Central memory CD8-positive, alpha-beta T cell (primary cell): ENCODE results near the gene ZNF101.

Experiments
- ATAC-seq: fragments of 150-1000 bp; cut with Tn5 transposase; replicated peaks from 2 replicates; pipeline ENCODE4 v1.10.0; 2022; ENCODE audit warnings: mild to moderate bottlenecking, moderate FRiP score, moderate number of reproducible peaks; ENCODE audit not compliant: poor library complexity, severe bottlenecking; ENCODE audit errors: extremely low read depth
- DNase-seq, 2 donors: peaks; one replicate each; pipeline ENCODE4 v3.0.0; 2021; ENCODE audit warnings: low spot score in 2 of 2
- H3K27ac Mint-ChIP-seq: one replicate; pipeline ENCODE4 v1.8.0; 2022; ENCODE audit warnings: low read depth, mild to moderate bottlenecking, moderate library complexity, mixed read lengths
- H3K27me3 Mint-ChIP-seq: one replicate; pipeline ENCODE4 v1.8.0; 2022; ENCODE audit warnings: mixed read lengths
- H3K36me3 Mint-ChIP-seq: one replicate; pipeline ENCODE4 v1.8.0; 2022; ENCODE audit warnings: mild to moderate bottlenecking, moderate library complexity, mixed read lengths; ENCODE audit not compliant: insufficient read depth
- H3K4me1 Mint-ChIP-seq: one replicate; pipeline ENCODE4 v1.8.0; 2022; ENCODE audit warnings: mixed read lengths
- H3K4me3 Mint-ChIP-seq: one replicate; pipeline ENCODE4 v1.8.0; 2022; ENCODE audit warnings: mild to moderate bottlenecking, moderate library complexity, mixed read lengths
- H3K9me3 Mint-ChIP-seq: one replicate; pipeline ENCODE4 v1.8.0; 2022; ENCODE audit warnings: mixed read lengths

Gene ZNF101

DNA sequence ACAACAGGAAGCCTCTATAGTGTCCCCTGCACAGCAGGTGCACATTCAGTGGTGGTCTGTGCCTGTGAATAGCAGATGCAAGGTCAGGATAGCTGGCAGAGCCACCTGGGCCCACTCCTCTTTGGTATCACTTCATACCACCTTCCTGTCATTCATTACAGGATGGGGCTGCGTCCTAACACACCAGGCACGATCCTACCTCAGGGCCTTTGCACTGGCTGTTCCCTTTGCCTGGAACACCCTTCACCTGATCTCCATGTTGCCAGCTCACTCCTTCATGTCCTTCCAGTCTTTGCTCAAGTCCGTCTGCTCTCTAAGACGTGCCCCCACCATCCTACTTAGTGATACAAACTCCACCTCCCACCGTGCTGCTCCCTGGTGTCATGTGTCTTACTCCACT is 36.0 kb upstream of the ZNF101 start:
- Mint-ChIP-seq H3K4me3 (no peak overlapping the region), H3K4me1 (peaks cover 30% of the 10 kb centered on the region), H3K36me3 (peaks cover 64% of the 10 kb centered on the region), H3K27ac (peak overlapping the region; percentile 66), H3K9me3 (no peaks in the 10 kb centered on the region), H3K27me3 (no peaks in the 10 kb centered on the region)
- DNase-seq (no peak), ATAC-seq (no peak)

GRCh38 chr19:19633711-19634515 is 34.7 kb upstream of the ZNF101 start:
- Mint-ChIP-seq H3K4me3 (no peak overlapping the region), H3K27me3 (no peaks in the 10 kb centered on the region), H3K4me1 (peaks cover 29% of the 10 kb centered on the region), H3K9me3 (no peaks in the 10 kb centered on the region), H3K36me3 (peaks cover 67% of the 10 kb centered on the region), H3K27ac (peak overlapping the region; percentile 80)
- no peak for ATAC-seq
- no peak for DNase-seq

GRCh38 chr19:19634516-19635312 is 33.9 kb upstream of the ZNF101 start:
- Mint-ChIP-seq H3K27ac (peak overlapping the region; percentile 80), H3K4me1 (peaks cover 28% of the 10 kb centered on the region), H3K9me3 (no peaks in the 10 kb centered on the region), H3K4me3 (no peak overlapping the region), H3K27me3 (no peaks in the 10 kb centered on the region), H3K36me3 (peaks cover 73% of the 10 kb centered on the region)
- ATAC-seq (no peak), DNase-seq (no peak)

GRCh38 chr19:19635313-19635702 is 33.3 kb upstream of the ZNF101 start:
- Mint-ChIP-seq H3K27ac (no peak overlapping the region), H3K4me3 (no peak overlapping the region), H3K36me3 (peaks cover 77% of the 10 kb centered on the region)

DNA sequence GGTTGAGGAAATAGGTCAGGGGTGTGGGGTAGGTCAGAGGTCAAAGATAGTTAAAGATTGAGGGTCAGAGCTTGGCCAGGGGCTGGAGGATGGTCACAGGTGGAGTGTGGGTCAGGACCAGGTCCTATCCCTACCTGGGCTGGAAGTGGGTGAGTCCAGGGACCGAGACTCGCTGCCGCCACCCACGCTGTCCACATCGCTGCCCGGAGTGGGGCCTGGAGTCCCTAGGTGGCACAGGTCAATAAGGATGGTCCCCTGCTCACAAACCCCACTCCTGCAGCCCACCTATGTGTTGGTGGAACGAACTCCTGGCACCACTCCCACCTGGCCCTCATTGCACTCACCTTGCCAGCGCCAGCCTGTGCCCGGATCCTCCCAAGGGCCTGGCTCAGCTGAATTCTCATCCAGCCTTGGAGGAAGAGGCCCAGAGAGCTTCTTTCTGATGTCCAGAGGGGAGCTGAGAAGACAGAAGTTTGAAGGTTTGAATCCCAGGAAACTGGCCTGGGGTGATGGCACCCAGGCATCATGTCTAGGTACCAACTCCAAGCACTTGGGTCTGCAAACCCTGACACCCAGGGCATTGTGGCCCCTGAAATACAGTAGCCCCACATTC is 32.0 kb upstream of the ZNF101 start:
- Mint-ChIP-seq H3K4me1 (peaks cover 29% of the 10 kb centered on the region), H3K9me3 (no peaks in the 10 kb centered on the region), H3K36me3 (peaks cover 75% of the 10 kb centered on the region), H3K27ac (no peak overlapping the region), H3K27me3 (no peaks in the 10 kb centered on the region), H3K4me3 (no peak overlapping the region)
- DNase-seq (no peak), ATAC-seq (no peak)

More at GRCh38 chr19:19635313-19635702, 33.3 kb upstream of the ZNF101 start:
- DNase-seq (no peak), ATAC-seq (no peak)
- Mint-ChIP-seq H3K9me3 (no peaks in the 10 kb centered on the region), H3K4me1 (peaks cover 28% of the 10 kb centered on the region), H3K27me3 (no peaks in the 10 kb centered on the region)

GRCh38 chr19:19637186-19637522 is 31.5 kb upstream of the ZNF101 start:
- Mint-ChIP-seq H3K9me3 (no peaks in the 10 kb centered on the region), H3K27me3 (no peaks in the 10 kb centered on the region), H3K27ac (no peak overlapping the region), H3K4me1 (peaks cover 33% of the 10 kb centered on the region), H3K4me3 (no peak overlapping the region), H3K36me3 (peaks cover 77% of the 10 kb centered on the region)
- DNase-seq (no peak), ATAC-seq (no peak)

DNA sequence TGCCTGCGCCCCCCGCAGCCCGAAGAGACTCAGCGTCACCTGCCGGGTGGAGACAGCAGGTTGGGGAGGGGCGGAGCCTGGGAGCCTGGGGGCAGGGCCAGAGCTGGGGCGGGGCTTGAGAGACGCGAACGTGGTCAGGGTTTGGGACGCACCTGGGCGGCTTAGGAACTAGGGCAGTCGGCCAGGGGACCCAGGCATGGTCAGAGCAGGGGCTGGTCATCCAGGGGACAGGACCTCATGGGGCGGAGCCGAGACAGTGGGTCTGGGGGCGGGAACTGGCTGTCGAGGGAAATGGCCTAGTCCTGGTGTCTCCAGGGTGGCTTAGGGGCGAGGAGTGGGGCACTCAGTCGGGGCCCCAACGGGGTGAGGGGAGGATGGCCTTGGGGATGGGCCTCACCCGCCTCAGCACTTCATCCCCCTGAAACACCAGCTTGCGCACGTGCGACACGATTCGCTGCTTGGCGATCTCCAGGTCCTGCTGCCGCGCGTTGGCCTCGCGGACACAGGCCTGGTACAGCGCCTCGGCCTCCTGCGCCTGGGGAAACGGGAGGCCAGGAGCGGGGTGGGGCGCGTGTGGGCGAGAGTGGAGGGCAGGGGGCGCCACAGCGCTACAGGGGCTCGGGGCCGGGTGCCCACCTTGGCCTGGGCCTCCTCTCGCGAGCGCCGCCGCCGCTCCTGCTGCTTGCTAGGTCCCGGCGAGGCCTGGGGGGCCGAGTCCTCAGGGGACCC is 31.0 kb upstream of the ZNF101 start:
- no peak for DNase-seq
- Mint-ChIP-seq H3K4me3 (no peak overlapping the region), H3K27ac (peak overlapping the region; percentile 83), H3K9me3 (no peaks in the 10 kb centered on the region), H3K36me3 (peaks cover 79% of the 10 kb centered on the region), H3K4me1 (peaks cover 39% of the 10 kb centered on the region), H3K27me3 (no peaks in the 10 kb centered on the region)
- ATAC-seq: no peak

DNA sequence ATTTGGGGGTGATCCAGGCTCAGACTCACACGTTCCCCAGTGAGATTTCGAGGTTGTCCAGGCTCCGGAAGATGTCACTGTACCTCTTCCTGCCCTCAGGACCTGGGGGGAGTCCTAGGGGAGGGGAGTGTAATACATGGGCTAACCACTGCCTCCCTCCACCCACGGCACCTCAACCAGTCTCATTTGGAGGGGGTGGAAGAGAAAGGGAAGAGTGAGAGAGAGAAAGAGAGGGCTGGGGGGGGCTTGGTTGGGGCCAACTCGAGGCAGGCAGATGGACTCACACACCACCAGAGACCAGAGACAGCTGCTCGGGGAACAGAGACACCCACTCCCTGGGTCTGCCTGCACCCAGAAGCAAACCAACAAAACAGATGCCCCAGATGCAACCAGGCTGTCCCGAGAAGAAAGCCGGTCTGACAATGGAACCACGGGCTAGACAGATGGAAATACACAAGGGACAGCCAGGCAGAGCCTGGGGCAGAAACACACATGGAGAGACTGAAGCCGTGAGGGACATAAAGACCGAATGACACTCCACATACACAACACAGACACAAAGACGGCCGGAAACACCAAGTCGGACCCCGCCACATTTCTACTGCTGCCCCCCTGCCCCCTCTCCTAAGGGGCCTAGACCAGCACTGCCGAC is 26.0 kb upstream of the ZNF101 start:
- Mint-ChIP-seq H3K27ac (peak overlapping the region; percentile 91), H3K36me3 (peaks cover 61% of the 10 kb centered on the region), H3K4me1 (peaks cover 24% of the 10 kb centered on the region), H3K27me3 (no peaks in the 10 kb centered on the region), H3K9me3 (no peaks in the 10 kb centered on the region), H3K4me3 (peak overlapping the region; percentile 99)
- DNase-seq: peak in 1 of 2 donors; percentile 40
- ATAC-seq: peak; percentile 66

- H3K36me3 Mint-ChIP-seq: peaks cover 59% of the 10 kb centered on the region
- H3K27me3 Mint-ChIP-seq: no peaks in the 10 kb centered on the region
- peaks cover 21% of the 10 kb centered on the region for H3K4me1 Mint-ChIP-seq
- H3K9me3 Mint-ChIP-seq: no peaks in the 10 kb centered on the region
- peak; percentile 81 to 85 for DNase-seq
- ATAC-seq: peak; percentile 84
- peak within 1 kb of the TSS; percentile 99 for H3K4me3 Mint-ChIP-seq
- H3K27ac Mint-ChIP-seq: peak within 1 kb of the TSS; percentile 91
These were observed 25.2 kb upstream of the ZNF101 start, which contains the start of gene GMIP for GRCh38 chr19:19643158-19644053. TSS of gene GMIP (minus strand) at chr19:19643657. CDS start at chr19:19643529, 128 bp downstream.

GRCh38 chr19:19644054-19644388 is 24.6 kb upstream of the ZNF101 start:
- Mint-ChIP-seq H3K4me1 (peaks cover 20% of the 10 kb centered on the region), H3K27ac (peak overlapping the region; percentile 91), H3K27me3 (no peaks in the 10 kb centered on the region), H3K4me3 (peak overlapping the region; percentile 99), H3K36me3 (peaks cover 58% of the 10 kb centered on the region), H3K9me3 (no peaks in the 10 kb centered on the region)
- DNase-seq (no peak), ATAC-seq (no peak)

GRCh38 chr19:19645233-19645870 is 23.3 kb upstream of the ZNF101 start:
- no peak for ATAC-seq
- Mint-ChIP-seq H3K27me3 (no peaks in the 10 kb centered on the region), H3K4me1 (peaks cover 20% of the 10 kb centered on the region), H3K4me3 (no peak overlapping the region), H3K36me3 (peaks cover 50% of the 10 kb centered on the region), H3K27ac (no peak overlapping the region), H3K9me3 (no peaks in the 10 kb centered on the region)
- no peak for DNase-seq
